ENCODE results near the gene OR2T3. TPM values are rescaled to one million over a fixed set of nuclear protein-coding genes. Genes with fewer than 3 reads are reported as not detected.
"Not testable (repeated sequence)": the region's sequence is repeated elsewhere in the genome, so short reads cannot be mapped to it uniquely, and the experiment has no call there.

OR2T3 gene
- total and polyA plus RNA-seq, 11 donors: not detected

GRCh38 chr1:248471154-248471553, 2.0 kb upstream of the OR2T3 start:
- no peak overlapping the region for H3K4me3 ChIP-seq
- no peaks in the 10 kb centered on the region for H3K36me3 ChIP-seq
- H3K4me1 ChIP-seq: no peaks in the 10 kb centered on the region
- H3K9me3 ChIP-seq: no peaks in the 10 kb centered on the region
- H3K27me3 ChIP-seq: no peaks in the 10 kb centered on the region
- intact Hi-C loops (cut with DNase I): no loop called here
- no peak for TF ChIP-seq POLR2A (IDR thresholded peaks at IDR 0.05)
- TF ChIP-seq CTCF (IDR thresholded peaks at IDR 0.05): no peak
- DNase-seq (no peak), ATAC-seq (no peak)
- 75 to 86% (median 81%) methylated on average over 4 of the region's 4 CpGs for WGBS, 4 donors
- H3K27ac ChIP-seq: no peak overlapping the region

GRCh38 chr1:248472111-248472510, 1.0 kb upstream of the OR2T3 start:
- DNase-seq; intact Hi-C loops (cut with DNase I); H3K9me3 ChIP-seq; H3K27ac ChIP-seq; H3K4me3 ChIP-seq; H3K36me3 ChIP-seq; H3K27me3 ChIP-seq; H3K4me1 ChIP-seq; ATAC-seq: not testable (repeated sequence)
- WGBS, 4 donors: 50 to 60% (median 53%) methylated on average over 2 of the region's 2 CpGs

GRCh38 chr1:248475660-248476059, 2.5 kb downstream of the OR2T3 start:
- intact Hi-C loops (cut with DNase I); H3K27ac ChIP-seq; H3K27me3 ChIP-seq; H3K9me3 ChIP-seq; H3K4me1 ChIP-seq; DNase-seq; H3K4me3 ChIP-seq; H3K36me3 ChIP-seq; ATAC-seq: not testable (repeated sequence)
- WGBS, 4 donors: no CpG with 5 or more reads among the region's 1 CpG

- H3K36me3 ChIP-seq; ATAC-seq; intact Hi-C loops (cut with DNase I); H3K27ac ChIP-seq; H3K4me1 ChIP-seq; H3K4me3 ChIP-seq; H3K9me3 ChIP-seq; DNase-seq; H3K27me3 ChIP-seq: not testable (repeated sequence)
- WGBS, 4 donors: 62 to 67% (median 64%) methylated on average over 13 of the region's 13 CpGs
Measured at GRCh38 chr1:248481686-248482579, 8.8 kb downstream of the OR2T3 start.

GRCh38 chr1:248488289-248488688, 15.1 kb downstream of the OR2T3 start, which contains the start of gene OR2T5:
OR2T5 (plus strand) TSS chr1:248488589; CDS start chr1:248488589, 0 bp downstream.
- H3K4me1 ChIP-seq; DNase-seq; H3K27me3 ChIP-seq; H3K27ac ChIP-seq; H3K36me3 ChIP-seq; H3K4me3 ChIP-seq; ATAC-seq; intact Hi-C loops (cut with DNase I); H3K9me3 ChIP-seq: not testable (repeated sequence)
- 66 to 80% (median 77%) methylated on average over 4 to 5 of the region's 6 CpGs; no CpG with 5 or more reads in 1 of the 4 donors for WGBS, 4 donors

GRCh38 chr1:248496661-248497060, 23.5 kb downstream of the OR2T3 start:
- DNase-seq; intact Hi-C loops (cut with DNase I): not testable (repeated sequence)
- no CpG with 5 or more reads among the region's 5 CpGs for WGBS, 4 donors

GRCh38 chr1:248500305-248501035, 27.3 kb downstream of the OR2T3 start:
- DNase-seq; H3K9me3 ChIP-seq; H3K4me1 ChIP-seq; H3K4me3 ChIP-seq; ATAC-seq; H3K36me3 ChIP-seq; intact Hi-C loops (cut with DNase I); H3K27me3 ChIP-seq; H3K27ac ChIP-seq: not testable (repeated sequence)
- WGBS, 4 donors: 53 to 77% (median 72%) methylated on average over 1 of the region's 2 CpGs

More at GRCh38 chr1:248496661-248497060, 23.5 kb downstream of the OR2T3 start:
- H3K27me3 ChIP-seq, H3K9me3 ChIP-seq, H3K4me1 ChIP-seq, H3K27ac ChIP-seq, ATAC-seq, H3K36me3 ChIP-seq, H3K4me3 ChIP-seq: not testable (repeated sequence)

GRCh38 chr1:248507773-248508172, 34.6 kb downstream of the OR2T3 start, which contains the start of gene OR2G6:
OR2G6 (plus strand) TSS chr1:248508073; CDS start chr1:248521647, 13,574 bp downstream.
- no CpG with 5 or more reads among the region's 2 CpGs for WGBS, 4 donors
- H3K9me3 ChIP-seq; H3K4me1 ChIP-seq; H3K4me3 ChIP-seq; ATAC-seq; H3K27ac ChIP-seq; DNase-seq; H3K36me3 ChIP-seq; intact Hi-C loops (cut with DNase I); H3K27me3 ChIP-seq: not testable (repeated sequence)

GRCh38 chr1:248510217-248510616, 37.1 kb downstream of the OR2T3 start:
- intact Hi-C loops (cut with DNase I); H3K4me1 ChIP-seq; ATAC-seq; H3K4me3 ChIP-seq; DNase-seq; H3K36me3 ChIP-seq; H3K27me3 ChIP-seq; H3K27ac ChIP-seq; H3K9me3 ChIP-seq: not testable (repeated sequence)

Measured in heart left ventricle (tissue), 16 donors.